Activated naive CD4-positive, alpha-beta T cell treated with anti-CD3 and anti-CD28 coated beads, Interleukin-2, amount 50 U/mL, for 24 hours (primary cell): ENCODE measurements around the gene TEKT3.

ENCODE experiments used
- H3K27ac Mint-ChIP-seq: one replicate; pipeline ENCODE4 v1.8.0; 2021; ENCODE audit warnings: mild to moderate bottlenecking, mixed read lengths
- H3K27me3 Mint-ChIP-seq: one replicate; pipeline ENCODE4 v1.8.0; 2021; ENCODE audit warnings: mixed read lengths
- H3K36me3 Mint-ChIP-seq: one replicate; pipeline ENCODE4 v1.8.0; 2021; ENCODE audit warnings: mixed read lengths
- H3K4me1 Mint-ChIP-seq: one replicate; pipeline ENCODE4 v1.8.0; 2021; ENCODE audit warnings: mixed read lengths
- H3K4me3 Mint-ChIP-seq: one replicate; pipeline ENCODE4 v1.8.0; 2021; ENCODE audit warnings: mild to moderate bottlenecking, mixed read lengths
- H3K9me3 Mint-ChIP-seq: one replicate; pipeline ENCODE4 v1.8.0; 2021; ENCODE audit warnings: mixed read lengths

The TEKT3 gene

DNA sequence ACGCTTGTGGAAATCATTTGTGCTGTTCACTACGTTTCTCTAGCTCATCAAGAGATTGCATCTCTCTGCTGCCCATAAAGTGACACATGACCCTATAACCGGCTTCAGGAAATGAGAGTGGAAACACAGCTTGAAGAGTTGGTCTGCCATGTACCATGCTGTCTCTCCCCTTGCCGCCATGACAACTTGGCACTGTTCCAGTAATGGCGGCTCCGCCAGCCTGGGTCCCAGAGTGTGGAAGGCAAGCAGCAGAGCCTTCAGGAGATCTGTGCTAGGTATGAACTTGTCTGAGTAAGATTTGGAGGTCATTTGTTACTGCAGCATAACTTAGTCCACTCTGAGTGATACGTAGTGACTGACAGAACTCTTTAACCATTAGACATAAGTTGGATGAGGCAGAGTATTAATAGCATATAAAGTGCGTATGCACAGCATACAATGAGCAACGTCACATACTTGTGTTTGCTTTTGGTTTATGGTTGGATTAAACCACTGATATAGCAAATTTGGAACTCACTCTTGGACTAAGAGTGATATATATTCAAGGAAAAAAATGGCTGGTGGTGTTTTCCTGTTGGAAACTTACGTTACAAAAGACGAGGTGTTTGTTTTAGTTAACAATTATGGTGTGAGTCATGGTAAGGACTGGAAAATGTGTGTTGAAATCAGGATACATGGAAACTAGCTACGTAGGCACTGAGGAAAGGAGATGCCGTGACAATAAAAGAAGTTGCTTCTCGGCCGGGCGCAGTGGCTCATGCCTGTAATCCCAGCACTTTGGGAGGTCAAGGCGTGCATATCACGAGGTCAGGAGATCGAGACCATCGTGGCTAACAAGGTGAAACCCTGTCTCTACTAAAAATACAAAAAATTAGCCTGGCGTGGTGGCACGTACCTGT is 51.9 kb downstream of the TEKT3 start:
- peaks cover 21% of the 10 kb centered on the region for H3K27me3 Mint-ChIP-seq
- H3K27ac Mint-ChIP-seq, result no peak overlapping the region

DNA sequence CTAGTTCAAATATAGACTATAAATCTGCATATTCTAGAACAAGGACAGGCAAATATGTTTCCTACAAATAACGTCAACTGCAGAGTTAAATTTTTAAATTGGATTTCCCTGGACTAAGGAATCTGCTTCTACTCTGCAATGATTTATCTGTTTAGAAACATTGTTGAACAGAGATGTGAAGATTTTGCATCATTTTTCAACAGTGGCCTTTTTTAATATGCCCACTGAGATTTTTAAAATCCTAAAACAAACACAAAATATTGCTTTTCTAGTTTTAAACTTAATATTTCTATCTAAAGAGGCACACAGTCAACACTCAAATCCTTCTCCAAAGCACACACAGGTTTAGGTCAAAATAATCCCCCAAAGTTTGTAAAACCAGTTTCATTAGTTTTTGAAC is 52.5 kb downstream of the TEKT3 start:
- Mint-ChIP-seq H3K4me1 (no peaks in the 10 kb centered on the region), H3K27me3 (peaks cover 23% of the 10 kb centered on the region), H3K36me3 (no peaks in the 10 kb centered on the region), H3K27ac (no peak overlapping the region), H3K4me3 (no peak overlapping the region), H3K9me3 (no peaks in the 10 kb centered on the region)

More for the DNA sequence above, 51.9 kb downstream of the TEKT3 start:
- H3K9me3 Mint-ChIP-seq, result no peaks in the 10 kb centered on the region
- H3K4me3 Mint-ChIP-seq, result no peak overlapping the region
- H3K4me1 Mint-ChIP-seq, result no peaks in the 10 kb centered on the region
- no peaks in the 10 kb centered on the region for H3K36me3 Mint-ChIP-seq

DNA sequence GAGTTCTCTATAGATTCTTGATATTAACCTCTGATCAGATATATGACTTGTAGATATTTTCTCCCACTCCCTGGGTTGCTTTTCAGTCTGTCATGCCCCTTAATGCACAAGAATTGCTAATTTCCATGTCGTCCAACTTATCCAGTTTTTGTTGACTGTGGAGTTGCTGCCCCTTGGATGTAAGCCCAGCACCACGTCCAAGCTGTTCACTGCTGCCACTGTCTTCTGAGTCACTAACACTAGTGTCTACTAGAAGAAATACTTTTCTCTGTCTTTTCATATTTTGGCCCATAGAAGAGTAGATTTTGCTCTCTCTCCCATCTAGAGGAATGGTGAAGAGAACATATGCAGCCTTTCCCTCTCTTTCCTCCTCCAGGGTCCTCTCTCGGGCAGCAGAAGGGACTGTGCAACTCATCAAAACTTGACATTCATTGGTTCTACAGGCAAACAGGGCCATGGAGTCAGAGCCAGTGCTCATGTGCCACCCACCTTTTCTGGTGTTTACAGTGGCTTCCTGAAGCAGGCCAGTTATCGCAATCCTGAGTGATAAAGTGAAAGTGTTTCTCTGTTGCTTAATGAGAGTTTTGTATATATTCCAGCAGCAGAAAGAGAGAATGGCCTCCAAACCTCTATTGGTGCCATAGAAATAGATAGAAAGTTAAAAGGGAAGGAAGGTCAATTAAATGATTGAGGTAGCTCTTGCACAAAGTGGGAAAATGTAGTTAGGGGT is 53.7 kb downstream of the TEKT3 start:
- Mint-ChIP-seq H3K9me3 (peaks cover 5% of the 10 kb centered on the region), H3K4me3 (no peak overlapping the region), H3K27ac (no peak overlapping the region), H3K27me3 (peaks cover 25% of the 10 kb centered on the region), H3K36me3 (no peaks in the 10 kb centered on the region), H3K4me1 (no peaks in the 10 kb centered on the region)

DNA sequence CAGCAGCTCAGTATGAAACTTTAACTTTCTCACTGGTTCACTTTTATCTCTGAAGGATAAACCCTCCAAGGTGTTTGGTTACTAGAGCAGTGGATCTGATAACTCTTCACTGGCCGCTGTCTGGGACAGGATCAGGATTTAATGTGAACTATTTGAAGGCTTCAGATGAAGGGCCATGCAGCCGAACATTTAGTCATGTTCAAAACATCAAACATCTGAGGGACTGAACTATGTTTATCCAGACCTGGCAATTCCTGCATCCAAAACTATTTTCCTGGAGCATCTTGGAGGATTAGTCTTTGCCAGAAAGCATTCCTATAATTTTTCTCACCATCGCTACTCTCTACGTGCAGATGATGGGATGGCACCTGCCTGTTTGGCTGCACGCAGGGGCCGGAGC is 55.9 kb downstream of the TEKT3 start:
- H3K4me1 Mint-ChIP-seq, result no peaks in the 10 kb centered on the region
- no peak overlapping the region for H3K27ac Mint-ChIP-seq
- H3K27me3 Mint-ChIP-seq, result peaks cover 30% of the 10 kb centered on the region
- no peaks in the 10 kb centered on the region for H3K36me3 Mint-ChIP-seq
- no peak overlapping the region for H3K4me3 Mint-ChIP-seq
- peaks cover 6% of the 10 kb centered on the region for H3K9me3 Mint-ChIP-seq

DNA sequence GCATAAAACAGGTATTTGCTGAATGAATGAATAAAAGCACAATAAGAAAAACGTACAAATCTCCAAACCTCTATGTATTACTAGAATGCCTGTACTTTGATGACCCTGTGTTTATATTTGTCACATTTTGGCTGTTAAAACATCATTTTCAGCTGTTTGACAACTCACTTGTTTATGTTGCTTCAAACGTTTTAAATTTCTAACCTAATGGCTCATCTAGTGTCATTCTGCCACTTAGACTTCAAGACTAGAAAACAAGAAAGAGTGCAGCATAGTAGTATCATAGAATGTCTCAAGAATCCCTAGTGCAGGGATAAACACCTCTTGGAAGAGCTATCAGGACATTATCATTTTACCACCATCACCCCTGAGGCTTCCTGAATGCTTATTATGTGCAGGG is 56.9 kb downstream of the TEKT3 start:
- Mint-ChIP-seq H3K27me3 (peaks cover 28% of the 10 kb centered on the region), H3K4me1 (no peaks in the 10 kb centered on the region), H3K27ac (no peak overlapping the region), H3K9me3 (peaks cover 6% of the 10 kb centered on the region), H3K36me3 (no peaks in the 10 kb centered on the region), H3K4me3 (no peak overlapping the region)

DNA sequence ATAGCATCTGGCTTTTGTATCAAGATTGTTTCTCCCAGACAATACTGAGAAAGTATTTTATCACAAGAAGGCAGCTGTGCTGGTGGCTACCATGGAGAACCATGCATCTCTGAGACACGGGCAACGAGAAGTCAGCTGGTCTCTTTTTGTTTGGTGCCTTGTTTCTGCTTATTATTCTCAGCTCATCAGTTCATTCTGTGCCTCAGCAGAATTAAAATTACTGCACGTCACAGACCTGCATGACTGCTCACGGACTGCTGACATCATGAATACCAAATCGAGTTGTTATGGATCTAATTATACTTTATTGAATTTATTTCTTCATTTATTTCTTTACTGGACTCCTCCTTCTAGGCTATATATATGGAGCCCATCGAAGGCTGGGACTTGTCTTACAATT is 57.3 kb downstream of the TEKT3 start:
- peaks cover 29% of the 10 kb centered on the region for H3K27me3 Mint-ChIP-seq
- peaks cover 6% of the 10 kb centered on the region for H3K9me3 Mint-ChIP-seq
- no peak overlapping the region for H3K27ac Mint-ChIP-seq
- H3K4me3 Mint-ChIP-seq, result no peak overlapping the region
- H3K4me1 Mint-ChIP-seq, result no peaks in the 10 kb centered on the region
- H3K36me3 Mint-ChIP-seq, result no peaks in the 10 kb centered on the region

DNA sequence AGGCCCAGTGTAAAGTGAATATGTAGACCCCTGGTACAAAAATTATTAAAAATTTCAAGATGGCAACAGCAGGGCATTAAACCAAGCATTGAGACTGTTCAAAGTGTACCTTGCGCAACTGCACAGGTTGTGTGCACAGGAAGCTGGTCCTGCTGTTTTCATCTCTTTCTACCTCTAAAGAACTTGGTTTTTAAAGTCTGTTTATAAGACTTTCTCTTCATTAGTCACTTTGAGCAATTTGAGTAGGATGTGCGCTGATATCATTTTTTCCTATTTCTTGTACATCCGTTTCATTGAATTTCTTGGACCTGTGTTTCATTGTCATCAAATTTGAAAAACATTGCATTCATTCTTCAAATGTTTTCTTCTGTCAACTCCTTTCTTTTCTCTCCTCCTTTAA is 59.5 kb downstream of the TEKT3 start:
- peaks cover 18% of the 10 kb centered on the region for H3K27me3 Mint-ChIP-seq
- peaks cover 6% of the 10 kb centered on the region for H3K9me3 Mint-ChIP-seq
- H3K4me1 Mint-ChIP-seq, result no peaks in the 10 kb centered on the region
- H3K36me3 Mint-ChIP-seq, result no peaks in the 10 kb centered on the region
- H3K27ac Mint-ChIP-seq, result no peak overlapping the region
- no peak overlapping the region for H3K4me3 Mint-ChIP-seq

DNA sequence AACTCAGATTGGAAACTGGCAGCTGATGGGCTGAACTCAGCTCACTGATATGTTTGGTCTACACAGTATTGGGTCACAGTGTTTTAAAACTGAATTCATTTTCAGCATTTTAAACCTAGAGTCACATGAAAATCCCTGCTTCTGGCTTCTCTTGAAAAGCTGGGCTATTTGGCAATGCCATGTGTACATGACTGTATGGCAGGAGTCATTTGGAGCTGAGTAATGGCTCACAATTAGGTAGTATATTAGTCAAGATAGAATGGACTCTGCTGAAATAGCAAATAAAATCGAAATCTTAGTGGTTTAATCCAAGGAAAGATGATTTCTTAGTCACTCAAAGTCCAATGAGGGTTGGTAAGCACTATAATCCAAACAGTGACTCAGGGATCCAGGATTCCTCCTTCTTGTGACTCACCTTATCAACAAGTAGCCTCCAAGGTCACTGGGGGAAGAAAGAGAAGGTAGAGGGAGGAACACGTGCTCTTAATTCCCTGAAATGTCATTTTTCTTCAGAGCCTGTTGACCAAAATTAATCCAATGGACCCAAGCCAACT is 62.4 kb downstream of the TEKT3 start:
- no peak overlapping the region for H3K27ac Mint-ChIP-seq
- H3K27me3 Mint-ChIP-seq, result peaks cover 15% of the 10 kb centered on the region
- no peak overlapping the region for H3K4me3 Mint-ChIP-seq
- no peaks in the 10 kb centered on the region for H3K36me3 Mint-ChIP-seq
- no peaks in the 10 kb centered on the region for H3K4me1 Mint-ChIP-seq
- H3K9me3 Mint-ChIP-seq, result peaks cover 20% of the 10 kb centered on the region

DNA sequence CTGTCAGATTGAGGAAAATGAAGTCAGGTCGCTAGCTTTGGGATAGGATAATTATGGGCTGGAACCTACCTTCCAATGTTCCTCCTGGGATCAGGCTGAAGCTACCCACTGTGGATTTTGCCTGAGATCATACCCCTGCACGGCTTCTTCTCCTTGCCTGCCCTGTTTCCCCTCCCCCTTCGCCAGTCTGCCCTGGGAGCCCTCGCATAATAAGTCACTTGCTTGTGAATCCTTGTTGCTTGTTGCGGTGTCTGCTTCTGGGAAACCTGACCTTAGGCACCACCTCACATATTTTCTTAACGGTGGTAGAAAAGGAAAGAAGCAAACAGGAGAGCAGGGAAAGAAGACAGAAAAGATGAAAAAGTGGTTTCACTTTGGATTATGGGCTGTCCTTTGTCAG is 63.0 kb downstream of the TEKT3 start:
- Mint-ChIP-seq H3K36me3 (no peaks in the 10 kb centered on the region), H3K27ac (no peak overlapping the region), H3K27me3 (peaks cover 11% of the 10 kb centered on the region), H3K4me1 (no peaks in the 10 kb centered on the region), H3K4me3 (no peak overlapping the region), H3K9me3 (peaks cover 20% of the 10 kb centered on the region)

DNA sequence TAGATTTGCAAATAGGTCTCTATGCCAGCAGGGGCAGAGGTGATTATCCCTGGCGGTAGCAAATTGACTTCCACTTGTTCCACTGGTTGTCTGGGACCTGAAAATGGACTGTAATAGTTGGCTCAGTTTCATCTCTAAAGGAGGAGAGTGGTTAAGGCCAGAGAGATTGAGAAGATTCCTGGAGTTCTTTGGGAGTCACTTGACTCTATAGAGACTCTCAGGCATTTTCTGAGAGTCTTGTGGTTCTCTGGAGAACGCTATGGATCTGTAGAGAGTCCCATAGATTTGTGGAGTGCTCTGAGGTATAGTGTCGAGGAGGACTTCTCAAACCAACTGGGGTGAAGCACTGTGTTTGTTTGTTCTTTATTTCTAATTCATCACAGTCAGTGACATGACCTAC is 67.4 kb downstream of the TEKT3 start:
- no peak overlapping the region for H3K27ac Mint-ChIP-seq
- peaks cover 14% of the 10 kb centered on the region for H3K9me3 Mint-ChIP-seq
- H3K36me3 Mint-ChIP-seq, result no peaks in the 10 kb centered on the region
- no peak overlapping the region for H3K4me3 Mint-ChIP-seq
- peaks cover 4% of the 10 kb centered on the region for H3K27me3 Mint-ChIP-seq
- H3K4me1 Mint-ChIP-seq, result no peaks in the 10 kb centered on the region

DNA sequence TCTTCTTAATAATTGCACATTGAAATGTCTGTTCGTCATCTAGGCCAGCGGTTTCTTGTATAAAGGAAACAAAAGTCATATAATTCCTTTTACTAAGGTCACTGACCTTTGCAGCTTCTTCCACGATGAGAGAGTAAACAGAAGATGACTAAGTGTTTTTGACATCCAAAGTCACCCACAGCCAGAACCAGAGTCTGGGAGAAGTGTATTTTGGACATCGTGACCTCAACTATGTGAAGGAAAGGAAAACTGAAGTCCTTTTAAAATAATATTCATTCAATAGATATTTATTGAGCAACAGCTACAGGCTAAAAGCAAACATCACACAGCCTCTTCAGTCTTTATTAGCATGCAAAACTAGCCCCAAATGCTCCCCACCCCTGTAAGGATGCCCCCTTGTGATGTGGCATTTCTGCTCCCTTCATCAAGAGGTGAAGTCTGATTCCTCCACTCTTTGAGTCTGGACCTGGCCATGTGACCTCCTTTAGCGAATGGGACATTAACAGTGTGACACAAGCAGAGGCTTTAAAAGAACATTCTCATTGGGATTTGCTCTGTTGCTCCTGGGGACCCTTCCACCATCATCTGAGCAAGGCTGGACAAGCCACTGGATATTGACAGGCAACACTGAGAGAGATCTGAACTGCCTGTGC is 68.1 kb downstream of the TEKT3 start:
- Mint-ChIP-seq H3K4me3 (no peak overlapping the region), H3K27ac (no peak overlapping the region), H3K27me3 (peaks cover 4% of the 10 kb centered on the region), H3K9me3 (peaks cover 14% of the 10 kb centered on the region), H3K4me1 (no peaks in the 10 kb centered on the region), H3K36me3 (no peaks in the 10 kb centered on the region)

DNA sequence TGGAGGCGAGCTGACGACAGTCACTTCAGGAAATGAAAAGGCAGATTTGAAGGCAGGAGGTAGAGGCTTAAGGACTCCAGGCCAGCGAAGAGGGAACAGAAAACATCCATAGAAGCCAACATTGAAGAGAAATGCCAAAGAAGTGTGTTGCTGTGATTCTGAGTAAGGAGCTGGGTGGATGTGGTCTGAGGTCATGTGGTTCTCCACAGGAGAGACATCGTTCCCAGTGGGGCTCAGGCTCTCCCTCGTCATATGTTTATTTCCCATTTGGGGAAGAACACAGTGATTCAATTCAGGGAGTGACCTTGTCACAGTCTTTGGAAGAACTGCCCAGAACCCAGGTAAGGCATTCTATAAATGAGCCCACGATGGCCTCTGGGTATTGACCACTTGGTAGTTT is 69.7 kb downstream of the TEKT3 start:
- no peaks in the 10 kb centered on the region for H3K4me1 Mint-ChIP-seq
- H3K27me3 Mint-ChIP-seq, result peaks cover 5% of the 10 kb centered on the region
- no peaks in the 10 kb centered on the region for H3K36me3 Mint-ChIP-seq
- no peak overlapping the region for H3K27ac Mint-ChIP-seq
- peaks cover 14% of the 10 kb centered on the region for H3K9me3 Mint-ChIP-seq
- H3K4me3 Mint-ChIP-seq, result no peak overlapping the region

DNA sequence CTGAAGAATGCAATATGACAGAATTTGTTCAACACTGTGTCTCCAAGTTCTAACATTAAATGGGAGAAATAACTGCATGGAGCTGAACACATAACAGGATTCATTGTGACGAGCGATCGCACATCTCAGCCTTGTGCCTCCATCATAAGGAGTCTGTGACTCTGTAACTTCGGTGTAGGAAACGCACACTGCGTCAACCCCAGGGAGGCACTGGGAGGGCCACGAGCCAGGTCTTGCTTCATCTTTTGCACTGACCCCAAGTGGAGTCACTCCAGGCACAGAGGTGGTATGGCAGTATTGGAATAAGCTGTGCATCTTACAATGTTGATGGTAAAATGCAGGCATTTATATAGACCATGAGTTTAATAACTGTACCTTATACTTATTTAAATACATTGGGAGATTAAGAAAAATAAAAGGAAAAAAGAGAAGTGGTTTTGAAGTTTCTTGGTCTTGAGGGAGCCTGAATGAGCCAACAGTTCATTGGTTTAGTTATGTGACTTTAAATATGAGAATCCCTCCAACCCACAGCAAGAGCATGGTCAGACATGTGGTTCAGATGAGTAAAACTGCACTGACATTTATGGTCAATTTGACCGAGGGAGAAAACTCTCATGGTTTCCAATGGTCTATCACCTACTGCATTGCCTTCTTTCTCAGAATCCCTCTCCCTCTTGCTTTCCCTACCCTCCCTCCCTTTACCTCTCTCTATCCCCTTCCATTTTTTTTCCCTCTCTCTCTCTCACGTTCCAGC is 70.6 kb downstream of the TEKT3 start:
- no peaks in the 10 kb centered on the region for H3K4me1 Mint-ChIP-seq
- H3K36me3 Mint-ChIP-seq, result no peaks in the 10 kb centered on the region
- no peak overlapping the region for H3K27ac Mint-ChIP-seq
- H3K4me3 Mint-ChIP-seq, result no peak overlapping the region
- H3K9me3 Mint-ChIP-seq, result peaks cover 6% of the 10 kb centered on the region
- peaks cover 1% of the 10 kb centered on the region for H3K27me3 Mint-ChIP-seq

DNA sequence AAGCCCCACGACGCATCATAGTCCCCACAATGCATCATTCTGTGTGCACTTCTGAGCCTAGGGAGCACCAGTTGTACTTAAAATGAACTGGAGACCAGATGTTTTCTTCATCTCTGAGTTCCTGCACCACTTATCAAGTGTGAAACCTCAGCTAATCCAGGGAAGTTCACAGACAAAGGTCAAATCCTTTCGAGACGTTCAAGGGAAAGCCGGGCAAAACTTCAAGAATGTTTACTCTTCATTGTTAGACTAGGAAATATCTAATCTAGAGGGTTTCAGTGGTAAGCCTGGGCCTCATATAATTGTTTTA is 71.7 kb downstream of the TEKT3 start:
- H3K9me3 Mint-ChIP-seq, result peaks cover 3% of the 10 kb centered on the region
- H3K4me3 Mint-ChIP-seq, result no peak overlapping the region
- no peak overlapping the region for H3K27ac Mint-ChIP-seq
- H3K4me1 Mint-ChIP-seq, result no peaks in the 10 kb centered on the region
- H3K27me3 Mint-ChIP-seq, result peaks cover 8% of the 10 kb centered on the region
- H3K36me3 Mint-ChIP-seq, result no peaks in the 10 kb centered on the region

DNA sequence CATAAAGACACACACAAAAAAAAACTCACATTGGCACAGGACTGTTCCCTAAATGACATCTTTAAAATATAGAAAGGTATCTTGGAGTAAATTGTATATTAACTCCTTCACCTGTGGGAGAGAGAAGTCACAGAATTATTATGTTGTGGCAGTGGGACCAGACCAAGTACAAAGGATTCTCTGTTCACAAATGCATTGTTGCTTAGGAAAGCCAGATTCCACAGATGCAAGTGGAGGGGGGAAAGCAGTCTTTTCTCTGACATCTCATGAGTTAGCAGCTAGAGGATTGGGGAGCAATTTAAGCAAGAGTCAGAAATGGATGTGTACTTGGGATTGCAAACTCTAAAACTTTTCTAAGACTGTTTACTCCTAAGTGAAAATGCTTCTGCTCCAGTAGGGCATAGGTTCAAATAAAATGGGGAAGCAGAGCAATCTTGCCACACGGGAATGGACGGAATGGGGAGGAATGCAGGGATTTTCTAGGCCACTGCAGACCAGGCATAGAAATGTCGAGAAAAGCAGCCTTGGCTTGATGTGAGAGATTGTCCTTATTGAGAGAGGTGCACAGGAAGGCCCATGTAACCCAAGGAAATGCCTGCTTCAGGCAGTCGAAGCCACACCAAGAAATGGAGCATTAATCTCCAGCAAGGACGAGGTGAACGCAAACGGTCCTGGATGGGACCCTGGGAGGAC is 72.2 kb downstream of the TEKT3 start:
- Mint-ChIP-seq H3K27ac (no peak overlapping the region), H3K27me3 (peaks cover 12% of the 10 kb centered on the region)

More for the DNA sequence above, 72.2 kb downstream of the TEKT3 start:
- no peaks in the 10 kb centered on the region for H3K4me1 Mint-ChIP-seq
- no peak overlapping the region for H3K4me3 Mint-ChIP-seq
- H3K36me3 Mint-ChIP-seq, result no peaks in the 10 kb centered on the region
- no peaks in the 10 kb centered on the region for H3K9me3 Mint-ChIP-seq
